ENCODE results near the gene EMID1. TPM values are rescaled to one million over a fixed set of nuclear protein-coding genes. Genes with fewer than 3 reads are reported as not detected.

EMID1 gene
- total RNA-seq, 3 donors from 2014 or later (not counting 1 experiment from before 2014, with no cell fraction given), result 0.59 to 1.3 (median 0.65) TPM

DNA sequence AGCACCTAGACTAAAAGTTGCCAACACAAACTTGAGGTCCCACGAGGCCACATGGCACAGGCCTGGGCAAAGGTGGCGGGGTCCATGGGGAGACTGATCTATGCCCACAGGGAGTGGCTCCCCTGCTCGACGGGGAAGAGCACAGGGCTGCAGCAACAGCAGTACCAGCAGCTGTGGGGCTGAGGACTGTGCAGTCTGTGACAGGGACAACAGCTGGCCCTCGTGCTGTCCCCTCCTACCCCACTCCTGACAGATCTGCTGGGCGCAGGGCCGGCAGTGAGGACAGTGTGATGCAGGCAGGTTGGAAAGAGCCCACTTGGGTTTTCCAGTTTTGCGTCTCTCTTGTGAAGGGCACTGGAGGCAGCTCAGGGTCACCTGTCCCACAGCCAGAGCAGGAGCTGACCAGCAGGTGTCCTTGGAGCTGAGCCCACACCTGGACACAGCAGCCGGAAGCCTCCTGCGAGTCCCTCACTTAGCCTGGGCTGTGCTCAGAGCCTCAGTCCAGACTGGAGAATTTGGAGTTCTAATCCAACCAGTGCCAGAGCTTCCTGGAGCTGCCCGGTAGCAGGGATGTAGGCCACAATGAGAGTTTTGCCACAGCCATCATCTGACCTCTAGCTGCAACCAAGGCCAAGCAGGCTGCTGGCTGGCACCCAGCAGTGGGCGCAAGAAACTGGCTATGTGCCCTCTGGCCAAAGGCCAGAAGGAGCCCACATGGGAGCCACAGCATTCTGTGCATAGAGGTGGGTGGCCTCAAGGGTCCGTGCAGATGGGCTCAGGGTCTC, 97.2 kb downstream of the EMID1 start:
- H3K4me1 Mint-ChIP-seq, result peaks cover 8 to 36% of the 10 kb centered on the region in 2 donors
- H3K27me3 Mint-ChIP-seq (ENCODE audit: low read depth in 2 of 2), result peaks cover 0 to 24% of the 10 kb centered on the region in 2 donors
- 75% methylated on average over 13 of the region's 13 CpGs for WGBS (ENCODE audit: insufficient coverage)
- no peak for ATAC-seq
- no peak overlapping the region for H3K27ac Mint-ChIP-seq
- peaks cover 12% of the 10 kb centered on the region for H3K36me3 Mint-ChIP-seq
- H3K9me3 Mint-ChIP-seq, result no peaks in the 10 kb centered on the region
- peaks cover 29% of the 10 kb centered on the region for H3K36me3 ChIP-seq (ENCODE audit: control insufficient read depth, insufficient read depth, low read length)
- DNase-seq, result no peak
- H3K4me3 ChIP-seq (ENCODE audit: low read length), result no peak overlapping the region
- peaks cover 13% of the 10 kb centered on the region for H3K27me3 ChIP-seq (ENCODE audit: control insufficient read depth, insufficient read depth, low read length)
- intact Hi-C loops (cut with micrococcal nuclease), result no loop called here
- peaks cover 10% of the 10 kb centered on the region for H3K4me1 ChIP-seq (ENCODE audit: control insufficient read depth, insufficient read depth, low read length)
- no peak overlapping the region for H3K4me3 Mint-ChIP-seq
- no peak for TF ChIP-seq CTCF (IDR thresholded peaks at IDR 0.05)
- no peak overlapping the region for H3K27ac ChIP-seq (ENCODE audit: low read length)
- no peaks in the 10 kb centered on the region for H3K9me3 ChIP-seq (ENCODE audit: control insufficient read depth, insufficient read depth, low read length)

- H3K9me3 ChIP-seq (ENCODE audit: control insufficient read depth, insufficient read depth, low read length), result no peaks in the 10 kb centered on the region
- intact Hi-C loops (cut with micrococcal nuclease), result no loop called here
- H3K4me1 ChIP-seq (ENCODE audit: control insufficient read depth, insufficient read depth, low read length), result peaks cover 27% of the 10 kb centered on the region
- no peak overlapping the region for H3K4me3 ChIP-seq (ENCODE audit: low read length)
- ATAC-seq, result no peak
- H3K9me3 Mint-ChIP-seq, result no peaks in the 10 kb centered on the region
- DNase-seq, result no peak
- H3K27ac ChIP-seq (ENCODE audit: low read length), result no peak overlapping the region
- 55% methylated on average over 7 of the region's 7 CpGs for WGBS (ENCODE audit: insufficient coverage)
- peak overlapping the region; percentile 84 for H3K4me3 Mint-ChIP-seq
- H3K27me3 ChIP-seq (ENCODE audit: control insufficient read depth, insufficient read depth, low read length), result peaks cover 13% of the 10 kb centered on the region
- no peak for TF ChIP-seq CTCF (IDR thresholded peaks at IDR 0.05)
- H3K27ac Mint-ChIP-seq, result no peak overlapping the region
- peaks cover 5% of the 10 kb centered on the region for H3K36me3 ChIP-seq (ENCODE audit: control insufficient read depth, insufficient read depth, low read length)
- peaks cover 0 to 24% of the 10 kb centered on the region in 2 donors for H3K27me3 Mint-ChIP-seq (ENCODE audit: low read depth in 2 of 2)
- no peaks in the 10 kb centered on the region for H3K36me3 Mint-ChIP-seq
- H3K4me1 Mint-ChIP-seq, result peaks cover 0 to 22% of the 10 kb centered on the region in 2 donors
Measured at GRCh38 chr22:29305836-29306174, 100.1 kb downstream of the EMID1 start.

DNA sequence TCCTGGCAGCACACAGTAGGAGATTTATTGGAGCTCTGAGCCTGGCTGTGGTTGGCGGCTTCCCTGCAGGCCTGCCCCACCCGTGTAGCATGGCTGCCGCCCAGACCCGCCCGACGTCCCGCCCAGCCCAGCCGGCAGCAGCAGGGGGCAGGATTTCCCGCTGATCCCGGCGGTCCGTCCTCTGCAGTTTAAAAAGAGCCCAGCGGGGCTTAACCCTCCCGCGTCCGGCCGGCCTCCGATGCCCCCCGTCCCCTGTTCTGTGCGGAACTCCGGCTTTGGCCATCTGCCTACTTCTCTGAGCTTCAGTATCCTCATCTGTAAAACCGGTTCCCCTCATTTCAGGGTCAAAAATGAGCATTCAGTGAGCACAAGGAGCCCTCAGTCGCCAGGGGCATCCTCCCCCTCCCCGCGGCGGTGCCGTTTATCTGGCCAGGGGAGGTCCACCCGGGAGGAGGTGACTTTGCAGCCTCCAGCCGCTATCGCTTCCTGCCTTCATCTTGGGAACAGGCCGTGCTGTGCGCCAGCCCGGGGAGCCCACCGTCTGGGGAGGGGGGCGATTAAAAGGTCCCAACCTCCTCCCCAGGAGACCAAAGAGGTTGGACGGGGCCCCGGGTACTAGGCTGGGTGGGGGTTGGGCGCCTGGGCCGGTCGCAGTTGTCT, 100.6 kb downstream of the EMID1 start, which contains the start of gene GAS2L1:
Gene GAS2L1 (plus strand): TSS at position 476 of the 660 bp plus-strand sequence. CDS start 1,456 bp downstream, outside the sequence.
- Mint-ChIP-seq H3K4me1 (peaks cover 0 to 17% of the 10 kb centered on the region in 2 donors), H3K27ac (peak within 1 kb of the TSS in 1 of 2 donors; percentile 45), H3K4me3 (peak within 1 kb of the TSS; percentile 84), H3K27me3 (ENCODE audit: low read depth in 2 of 2) (peaks cover 0 to 26% of the 10 kb centered on the region in 2 donors), H3K9me3 (no peaks in the 10 kb centered on the region), H3K36me3 (no peaks in the 10 kb centered on the region)
- TF ChIP-seq CTCF (IDR thresholded peaks at IDR 0.05), result no peak
- H3K4me1 ChIP-seq (ENCODE audit: control insufficient read depth, insufficient read depth, low read length), result peaks cover 32% of the 10 kb centered on the region
- peaks cover 13% of the 10 kb centered on the region for H3K27me3 ChIP-seq (ENCODE audit: control insufficient read depth, insufficient read depth, low read length)
- ATAC-seq (peak; percentile 22 to 44 (median 32)), DNase-seq (peak in 1 of 2 donors; percentile 59)
- peaks cover 2% of the 10 kb centered on the region for H3K36me3 ChIP-seq (ENCODE audit: control insufficient read depth, insufficient read depth, low read length)
- no peaks in the 10 kb centered on the region for H3K9me3 ChIP-seq (ENCODE audit: control insufficient read depth, insufficient read depth, low read length)
- peak within 1 kb of the TSS; percentile 46 for H3K4me3 ChIP-seq (ENCODE audit: low read length)
- no peak within 1 kb of the TSS for H3K27ac ChIP-seq (ENCODE audit: low read length)
- WGBS (ENCODE audit: insufficient coverage), result under 1% methylated on average over 38 of the region's 40 CpGs
- intact Hi-C loops (cut with micrococcal nuclease), result no loop called here

Measured in natural killer cell (primary cell).